GM12875 (cell line): ENCODE data around the gene PLAC9.

Experiments used
- H3K4me3 ChIP-seq: one replicate; pipeline ENCODE4 v1.5.1; 2011; ENCODE audit warnings: low read depth, low read length, control low read depth
- CTCF ChIP-seq: IDR thresholded peaks from 2 replicates; pipeline ENCODE4 v1.5.1; 2011; ENCODE audit warnings: low read depth, mild to moderate bottlenecking, control low read depth, inconsistent platforms, low read length, moderate library complexity, borderline replicate concordance; ENCODE audit not compliant: insufficient read depth

The PLAC9 gene

GRCh38 chr10:80163741-80164341 is 31.3 kb downstream of the PLAC9 start:
- TF ChIP-seq CTCF, result no peak
- H3K4me3 ChIP-seq, result no peak overlapping the region

GRCh38 chr10:80164596-80164995 is 32.1 kb downstream of the PLAC9 start:
- no peak for TF ChIP-seq CTCF
- H3K4me3 ChIP-seq, result no peak overlapping the region

- TF ChIP-seq CTCF, result no peak
- H3K4me3 ChIP-seq, result no peak overlapping the region
These were observed 32.6 kb downstream of the PLAC9 start for GRCh38 chr10:80165173-80165572.

GRCh38 chr10:80166581-80167470 is 34.3 kb downstream of the PLAC9 start:
- no peak for TF ChIP-seq CTCF
- no peak overlapping the region for H3K4me3 ChIP-seq

- no peak for TF ChIP-seq CTCF
- no peak overlapping the region for H3K4me3 ChIP-seq
These were observed 35.1 kb downstream of the PLAC9 start for GRCh38 chr10:80167471-80168161.

- no peak overlapping the region for H3K4me3 ChIP-seq
- TF ChIP-seq CTCF, result no peak
These were observed 35.6 kb downstream of the PLAC9 start for GRCh38 chr10:80168162-80168511.
